PC-9 (cell line): ENCODE data around the gene SGO2. TPM values are rescaled to one million over a fixed set of nuclear protein-coding genes. Genes with fewer than 3 reads are reported as not detected.
A peak's percentile ranks its signal among the peaks of the same experiment; 100 is the strongest.

Experiments used
- Bru-seq: library from RNA; stranded (reverse); fragments of 400-500 nt; gene quantifications from one replicate; lab custom pipeline; 2021; lab: Mats Ljungman, UMichigan
- BruChase-seq, 2 experiments: library from RNA; stranded (reverse); fragments of 400-500 nt; gene quantifications; one replicate each; lab custom pipeline; 2021; lab: Mats Ljungman, UMichigan
- BruUV-seq: library from RNA; stranded (reverse); fragments of 400-500 nt; replicated peaks from 2 replicates; lab custom pipeline; 2021; lab: Mats Ljungman, UMichigan
- CTCF ChIA-PET: fragments of 300-600 bp; sonication (Branson Sonifier 250); formaldehyde crosslinking; loops from one replicate; lab custom pipeline; 2022; ENCODE audit warnings: antibody characterized with exemption; lab: Charles Lee
- POLR2A ChIA-PET: fragments of 300-600 bp; sonication (Branson Sonifier 250); formaldehyde crosslinking; loops from one replicate; lab custom pipeline; 2022; ENCODE audit warnings: antibody characterized with exemption; ENCODE audit not compliant: unreplicated experiment; lab: Charles Lee
- DNase-seq, 2 experiments: peaks; one replicate each; pipeline versions ENCODE4 v3.0.0 to v3.0.0-alpha.2; 2015 to 2022; ENCODE audit warnings: mixed read lengths in 1 of 2
- H2AFZ ChIP-seq: fragments of 200-600 bp; sonication (generic); 2 replicates; pipeline ENCODE4 v1.8.1; 2017; ENCODE audit warnings: antibody characterized with exemption
- H3F3A ChIP-seq: fragments of 200-600 bp; sonication (generic); 2 replicates; pipeline ENCODE4 v1.8.1; 2017; ENCODE audit warnings: antibody characterized with exemption, mild to moderate bottlenecking, low read depth; ENCODE audit not compliant: insufficient read depth
- H3K27ac ChIP-seq: fragments of 200-600 bp; sonication (generic); 2 replicates; pipeline ENCODE4 v1.6.1; 2016; ENCODE audit warnings: mixed run types
- H3K27me3 ChIP-seq: fragments of 200-600 bp; sonication (generic); 2 replicates; pipeline ENCODE4 v1.6.1; 2016; ENCODE audit warnings: low read depth, mixed run types; ENCODE audit not compliant: insufficient read depth
- H3K36me3 ChIP-seq: fragments of 200-600 bp; sonication (generic); 2 replicates; pipeline ENCODE4 v1.6.1; 2016; ENCODE audit warnings: low read depth, mixed run types
- H3K4me1 ChIP-seq: fragments of 200-600 bp; sonication (generic); replicated peaks from 2 replicates; pipeline ENCODE4 v1.6.1; 2016; ENCODE audit warnings: mixed run types; ENCODE audit not compliant: insufficient read depth
- H3K4me2 ChIP-seq: fragments of 200-600 bp; sonication (generic); 2 replicates; pipeline ENCODE4 v1.6.1; 2017; ENCODE audit warnings: mixed run types
- H3K4me3 ChIP-seq: fragments of 200-600 bp; sonication (generic); 2 replicates; pipeline ENCODE4 v1.6.1; 2016; ENCODE audit warnings: mixed run types
- H3K79me2 ChIP-seq: fragments of 200-600 bp; sonication (generic); 2 replicates; pipeline ENCODE4 v1.6.1; 2017; ENCODE audit warnings: low read depth, mixed run types
- H3K9me2 ChIP-seq: fragments of 200-600 bp; sonication (generic); 2 replicates; pipeline ENCODE4 v1.8.1; 2017; ENCODE audit warnings: mild to moderate bottlenecking; ENCODE audit not compliant: insufficient read depth
- H3K9me3 ChIP-seq: fragments of 200-600 bp; sonication (generic); 2 replicates; pipeline ENCODE4 v1.8.1; 2016; ENCODE audit warnings: low read depth; ENCODE audit not compliant: insufficient read depth
- H4K20me1 ChIP-seq: fragments of 200-600 bp; sonication (generic); 2 replicates; pipeline ENCODE4 v1.8.1; 2017; ENCODE audit not compliant: insufficient read depth
- EZH2 ChIP-seq: fragments of 200-600 bp; sonication (generic); IDR thresholded peaks from 2 replicates; pipeline ENCODE4 v1.8.0; 2017; ENCODE audit warnings: antibody characterized with exemption, low read depth
- intact Hi-C: fragments of 100-400 bp; cut with micrococcal nuclease; formaldehyde crosslinking; loops from one replicate; pipeline ENCODE4 v1.10.0; 2022; ENCODE audit not compliant: unreplicated experiment
- long read RNA-seq: library from polyadenylated mRNA; stranded (forward); transcript quantifications from one replicate; pipeline ENCODE4 v2.0.0, GENCODE V29; 2022
- total RNA-seq: library from RNA; stranded (reverse); gene quantifications from 2 replicates; pipeline ENCODE4 v1.2.3, GENCODE V29; 2021
- TF ChIP-seq, protein P1 (sequence below): fragments of 200-600 bp; sonication (generic); conservative IDR thresholded peaks from 2 replicates; pipeline ENCODE4 v1.6.1; 2017; ENCODE audit warnings: mixed run types, antibody characterized with exemption, mild to moderate bottlenecking, moderate library complexity

Gene SGO2, protein sequence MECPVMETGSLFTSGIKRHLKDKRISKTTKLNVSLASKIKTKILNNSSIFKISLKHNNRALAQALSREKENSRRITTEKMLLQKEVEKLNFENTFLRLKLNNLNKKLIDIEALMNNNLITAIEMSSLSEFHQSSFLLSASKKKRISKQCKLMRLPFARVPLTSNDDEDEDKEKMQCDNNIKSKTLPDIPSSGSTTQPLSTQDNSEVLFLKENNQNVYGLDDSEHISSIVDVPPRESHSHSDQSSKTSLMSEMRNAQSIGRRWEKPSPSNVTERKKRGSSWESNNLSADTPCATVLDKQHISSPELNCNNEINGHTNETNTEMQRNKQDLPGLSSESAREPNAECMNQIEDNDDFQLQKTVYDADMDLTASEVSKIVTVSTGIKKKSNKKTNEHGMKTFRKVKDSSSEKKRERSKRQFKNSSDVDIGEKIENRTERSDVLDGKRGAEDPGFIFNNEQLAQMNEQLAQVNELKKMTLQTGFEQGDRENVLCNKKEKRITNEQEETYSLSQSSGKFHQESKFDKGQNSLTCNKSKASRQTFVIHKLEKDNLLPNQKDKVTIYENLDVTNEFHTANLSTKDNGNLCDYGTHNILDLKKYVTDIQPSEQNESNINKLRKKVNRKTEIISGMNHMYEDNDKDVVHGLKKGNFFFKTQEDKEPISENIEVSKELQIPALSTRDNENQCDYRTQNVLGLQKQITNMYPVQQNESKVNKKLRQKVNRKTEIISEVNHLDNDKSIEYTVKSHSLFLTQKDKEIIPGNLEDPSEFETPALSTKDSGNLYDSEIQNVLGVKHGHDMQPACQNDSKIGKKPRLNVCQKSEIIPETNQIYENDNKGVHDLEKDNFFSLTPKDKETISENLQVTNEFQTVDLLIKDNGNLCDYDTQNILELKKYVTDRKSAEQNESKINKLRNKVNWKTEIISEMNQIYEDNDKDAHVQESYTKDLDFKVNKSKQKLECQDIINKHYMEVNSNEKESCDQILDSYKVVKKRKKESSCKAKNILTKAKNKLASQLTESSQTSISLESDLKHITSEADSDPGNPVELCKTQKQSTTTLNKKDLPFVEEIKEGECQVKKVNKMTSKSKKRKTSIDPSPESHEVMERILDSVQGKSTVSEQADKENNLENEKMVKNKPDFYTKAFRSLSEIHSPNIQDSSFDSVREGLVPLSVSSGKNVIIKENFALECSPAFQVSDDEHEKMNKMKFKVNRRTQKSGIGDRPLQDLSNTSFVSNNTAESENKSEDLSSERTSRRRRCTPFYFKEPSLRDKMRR
- total RNA-seq, result 17.8 and 25.0 TPM in 2 replicates
- percentile 82 among the genes with signal in this experiment for Bru-seq, nascent RNA
- BruChase-seq, experiment 1, labeled RNA remaining after a 2-hour chase, result percentile 69 among the genes with signal in this experiment
- percentile 67 among the genes with signal in this experiment for BruChase-seq, experiment 2, labeled RNA remaining after a 6-hour chase
- long read RNA-seq, full-length matches to known transcripts, result 12 of 18 reads
- long read RNA-seq, partial matches to known transcripts, result 3 of 18 reads
- long read RNA-seq, other reads (novel, unspliced or antisense), result 3 of 18 reads

DNA sequence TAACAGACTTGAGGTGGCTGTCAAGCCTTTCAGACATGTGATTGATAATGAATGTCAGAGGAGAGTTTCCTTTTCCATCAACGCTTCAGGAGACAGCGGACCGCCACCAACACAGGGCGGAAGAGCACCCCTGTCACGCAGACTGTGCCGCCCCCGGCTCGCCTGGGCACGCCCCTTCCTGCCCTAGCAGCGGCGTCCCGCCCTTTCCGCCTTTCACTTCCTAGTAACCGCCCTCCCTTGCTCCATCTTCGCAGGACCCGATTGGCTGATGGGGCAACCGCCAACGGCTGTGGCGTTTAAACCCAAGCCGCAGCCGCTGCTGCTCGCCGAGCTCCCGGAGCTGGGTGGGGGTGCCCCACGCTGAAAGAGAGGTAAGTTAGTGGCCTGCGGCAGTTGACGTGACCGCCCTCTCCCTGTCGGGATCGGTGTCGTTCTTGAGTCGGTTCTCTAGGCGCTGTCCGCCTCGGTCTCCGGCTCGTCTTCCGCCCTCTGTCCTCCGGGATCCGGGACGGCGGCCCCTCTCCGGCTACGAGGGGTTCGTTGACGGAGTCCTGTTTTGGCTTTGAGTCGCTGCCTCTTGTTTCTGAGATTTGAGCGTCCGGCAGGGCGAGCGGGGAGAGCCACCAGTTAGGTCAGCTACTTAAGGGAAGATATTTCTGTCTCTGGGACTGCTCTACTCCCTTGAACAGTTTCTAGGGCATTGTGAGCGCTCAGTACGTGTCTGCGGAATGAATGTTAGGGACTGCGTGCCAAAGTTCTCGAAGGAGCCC is at the start of gene SGO2:
Gene SGO2 (plus strand): TSS at position 326 of the 770 bp plus-strand sequence. CDS start 6,769 bp downstream, outside the sequence.
- ChIA-PET CTCF (interaction anchor here (1.1 kb wide), 1 partner anchor 16 kb away, joined by 3 read pairs; the partner anchor contains the start of gene KCTD18), POLR2A (interaction anchor here (0.6 to 0.7 kb wide), 2 partner anchors 267 to 553 kb away, joined by 3 to 5 read pairs; no protein-coding TSS in a partner anchor)
- H3K9me2 ChIP-seq, result no peaks in the 10 kb centered on the region
- BruUV-seq, result TSS peak; percentile 75
- H3K79me2 ChIP-seq, result peaks cover 47% of the 10 kb centered on the region
- no peaks in the 10 kb centered on the region for H4K20me1 ChIP-seq
- H3K4me1 ChIP-seq, result peaks cover 19% of the 10 kb centered on the region
- DNase-seq, result peak; percentile 85 to 92
- no peaks in the 10 kb centered on the region for H3K36me3 ChIP-seq
- TF ChIP-seq, protein P1, sequence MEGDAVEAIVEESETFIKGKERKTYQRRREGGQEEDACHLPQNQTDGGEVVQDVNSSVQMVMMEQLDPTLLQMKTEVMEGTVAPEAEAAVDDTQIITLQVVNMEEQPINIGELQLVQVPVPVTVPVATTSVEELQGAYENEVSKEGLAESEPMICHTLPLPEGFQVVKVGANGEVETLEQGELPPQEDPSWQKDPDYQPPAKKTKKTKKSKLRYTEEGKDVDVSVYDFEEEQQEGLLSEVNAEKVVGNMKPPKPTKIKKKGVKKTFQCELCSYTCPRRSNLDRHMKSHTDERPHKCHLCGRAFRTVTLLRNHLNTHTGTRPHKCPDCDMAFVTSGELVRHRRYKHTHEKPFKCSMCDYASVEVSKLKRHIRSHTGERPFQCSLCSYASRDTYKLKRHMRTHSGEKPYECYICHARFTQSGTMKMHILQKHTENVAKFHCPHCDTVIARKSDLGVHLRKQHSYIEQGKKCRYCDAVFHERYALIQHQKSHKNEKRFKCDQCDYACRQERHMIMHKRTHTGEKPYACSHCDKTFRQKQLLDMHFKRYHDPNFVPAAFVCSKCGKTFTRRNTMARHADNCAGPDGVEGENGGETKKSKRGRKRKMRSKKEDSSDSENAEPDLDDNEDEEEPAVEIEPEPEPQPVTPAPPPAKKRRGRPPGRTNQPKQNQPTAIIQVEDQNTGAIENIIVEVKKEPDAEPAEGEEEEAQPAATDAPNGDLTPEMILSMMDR, result no peak
- TF ChIP-seq EZH2, result no peak
- intact Hi-C loops, result loop anchor here (5.0 kb wide), 1 partner anchor 544 kb away; no protein-coding TSS in a partner anchor
- no peaks in the 10 kb centered on the region for H3F3A ChIP-seq
- H3K4me2 ChIP-seq, result peak within 1 kb of the TSS; percentile 83
- no peaks in the 10 kb centered on the region for H3K27me3 ChIP-seq
- no peaks in the 10 kb centered on the region for H3K9me3 ChIP-seq
- peak within 1 kb of the TSS; percentile 89 for H2AFZ ChIP-seq
- no peak within 1 kb of the TSS for H3K27ac ChIP-seq
- H3K4me3 ChIP-seq, result peak within 1 kb of the TSS; percentile 78

DNA sequence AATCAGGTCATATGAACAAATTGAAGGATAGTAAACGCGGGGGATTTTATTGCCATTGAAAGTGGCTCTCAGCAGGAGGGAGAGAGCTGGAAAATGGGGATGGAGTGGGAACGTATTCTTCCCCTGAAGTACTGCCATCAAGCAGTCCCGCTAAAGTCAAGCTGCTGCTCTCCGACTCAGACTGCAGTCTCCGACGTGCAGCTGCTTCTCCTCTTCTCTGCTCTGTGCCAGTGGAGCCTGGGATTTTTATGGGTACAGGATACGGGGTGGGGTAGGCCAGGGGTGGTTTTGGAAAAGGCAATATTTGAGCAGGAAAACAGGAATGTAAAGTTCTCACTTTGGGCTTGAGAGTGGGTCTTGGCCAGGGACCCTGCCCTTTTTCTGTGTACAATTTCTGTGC is 49.2 kb upstream of the SGO2 start:
- H3F3A ChIP-seq, result peaks cover 45% of the 10 kb centered on the region
- H3K9me2 ChIP-seq, result no peaks in the 10 kb centered on the region
- H3K27me3 ChIP-seq, result no peaks in the 10 kb centered on the region
- DNase-seq, result no peak
- POLR2A ChIA-PET, result no interaction called here
- intact Hi-C loops, result no loop called here
- H3K9me3 ChIP-seq, result no peaks in the 10 kb centered on the region
- BruUV-seq, result no TSS peak
- peaks cover 40% of the 10 kb centered on the region for H3K4me1 ChIP-seq
- peaks cover 30% of the 10 kb centered on the region for H3K36me3 ChIP-seq
- TF ChIP-seq, protein P1, result no peak
- no peak for TF ChIP-seq EZH2
- no peaks in the 10 kb centered on the region for H4K20me1 ChIP-seq
- CTCF ChIA-PET, result interaction anchor here (0.6 kb wide), 1 partner anchor 11 kb away, joined by 4 read pairs; no protein-coding TSS in a partner anchor
- H3K4me2 ChIP-seq, result no peak overlapping the region
- H2AFZ ChIP-seq, result no peak overlapping the region
- H3K27ac ChIP-seq, result no peak overlapping the region
- H3K79me2 ChIP-seq, result no peaks in the 10 kb centered on the region
- H3K4me3 ChIP-seq, result no peak overlapping the region
